ENCODE results near the gene PIP. TPM values are rescaled to one million over a fixed set of nuclear protein-coding genes. Genes with fewer than 3 reads are reported as not detected.
"Not testable (repeated sequence)": the region's sequence is repeated elsewhere in the genome, so short reads cannot be mapped to it uniquely, and the experiment has no call there.

Gene PIP
- not detected in 2 replicates for total RNA-seq

- no peak for DNase-seq (ENCODE audit: low read depth)
Observed at GRCh38 chr7:143131781-143132180, at the start of gene PIP. TSS of gene PIP (plus strand) at chr7:143132077. CDS start at chr7:143132117, 40 bp downstream.

- DNase-seq (ENCODE audit: low read depth), result no peak
Observed at GRCh38 chr7:143085109-143085508, 46.8 kb upstream of the PIP start.

GRCh38 chr7:143085610-143086009 lies 46.3 kb upstream of the PIP start:
- DNase-seq (ENCODE audit: low read depth), result not testable (repeated sequence)

- not testable (repeated sequence) for DNase-seq (ENCODE audit: low read depth)
Observed at GRCh38 chr7:143088549-143089231, 43.2 kb upstream of the PIP start.

- DNase-seq (ENCODE audit: low read depth), result no peak
Observed at GRCh38 chr7:143096146-143096545, 35.7 kb upstream of the PIP start.

GRCh38 chr7:143099579-143099978 lies 32.3 kb upstream of the PIP start:
- DNase-seq (ENCODE audit: low read depth), result not testable (repeated sequence)

GRCh38 chr7:143104759-143105158 lies 27.1 kb upstream of the PIP start:
- DNase-seq (ENCODE audit: low read depth), result no peak

GRCh38 chr7:143108019-143108418 lies 23.9 kb upstream of the PIP start:
- not testable (repeated sequence) for DNase-seq (ENCODE audit: low read depth)

GRCh38 chr7:143117395-143117794 lies 14.5 kb upstream of the PIP start:
- no peak for DNase-seq (ENCODE audit: low read depth)

GRCh38 chr7:143120691-143121405 lies 11.0 kb upstream of the PIP start:
- no peak for DNase-seq (ENCODE audit: low read depth)

GRCh38 chr7:143123326-143123725 lies 8.6 kb upstream of the PIP start:
- DNase-seq (ENCODE audit: low read depth), result not testable (repeated sequence)

GRCh38 chr7:143126146-143126545 lies 5.7 kb upstream of the PIP start:
- DNase-seq (ENCODE audit: low read depth), result peak; percentile 36

- no peak for DNase-seq (ENCODE audit: low read depth)
Observed at GRCh38 chr7:143129051-143129450, 2.8 kb upstream of the PIP start.

- DNase-seq (ENCODE audit: low read depth), result no peak
Observed at GRCh38 chr7:143129477-143129876, 2.4 kb upstream of the PIP start.

- DNase-seq (ENCODE audit: low read depth), result no peak
Observed at GRCh38 chr7:143130541-143130940, 1.3 kb upstream of the PIP start.

GRCh38 chr7:143147070-143147469 lies 15.2 kb downstream of the PIP start:
- no peak for DNase-seq (ENCODE audit: low read depth)

GRCh38 chr7:143148050-143148449 lies 16.2 kb downstream of the PIP start:
- no peak for DNase-seq (ENCODE audit: low read depth)

- no peak for DNase-seq (ENCODE audit: low read depth)
Observed at GRCh38 chr7:143148651-143149050, 16.8 kb downstream of the PIP start.

- not testable (repeated sequence) for DNase-seq (ENCODE audit: low read depth)
Observed at GRCh38 chr7:143150696-143151095, 18.8 kb downstream of the PIP start.

- DNase-seq (ENCODE audit: low read depth), result not testable (repeated sequence)
Observed at GRCh38 chr7:143158617-143159016, 26.7 kb downstream of the PIP start.

GRCh38 chr7:143171697-143172096 lies 39.8 kb downstream of the PIP start:
- peak; percentile 26 for DNase-seq (ENCODE audit: low read depth)

- DNase-seq (ENCODE audit: low read depth), result peak; percentile 15
Observed at GRCh38 chr7:143172354-143172753, 40.5 kb downstream of the PIP start.

- DNase-seq (ENCODE audit: low read depth), result no peak
Observed at GRCh38 chr7:143176128-143176527, 44.3 kb downstream of the PIP start.

Data from renal cortical epithelial cell (primary cell).